SK-N-MC (cell line): Measurements from ENCODE around the gene GEN1.

ENCODE experiments used
- EZH2 ChIP-seq: fragments of 200-600 bp; sonication (generic); IDR thresholded peaks from one replicate; pipeline ENCODE4 v1.6.1; 2017; ENCODE audit warnings: antibody characterized with exemption
- POLR2AphosphoS5 ChIP-seq: IDR thresholded peaks from 2 replicates; pipeline ENCODE4 v1.6.1; 2012; ENCODE audit warnings: mild to moderate bottlenecking, low read depth, low read length, borderline replicate concordance

- TF ChIP-seq POLR2AphosphoS5 (no peak), EZH2 (no peak)
These were observed 64.4 kb downstream of the GEN1 start for GRCh38 chr2:17818235-17818815.
